Middle frontal gyrus (tissue), 1 donor: ENCODE data around the gene USHBP1.

Experiments used
- DNase-seq: peaks from one replicate; pipeline ENCODE4 v3.0.0-alpha.2; 2015; ENCODE audit warnings: low spot score; ENCODE audit errors: extremely low spot score

The USHBP1 gene

DNA sequence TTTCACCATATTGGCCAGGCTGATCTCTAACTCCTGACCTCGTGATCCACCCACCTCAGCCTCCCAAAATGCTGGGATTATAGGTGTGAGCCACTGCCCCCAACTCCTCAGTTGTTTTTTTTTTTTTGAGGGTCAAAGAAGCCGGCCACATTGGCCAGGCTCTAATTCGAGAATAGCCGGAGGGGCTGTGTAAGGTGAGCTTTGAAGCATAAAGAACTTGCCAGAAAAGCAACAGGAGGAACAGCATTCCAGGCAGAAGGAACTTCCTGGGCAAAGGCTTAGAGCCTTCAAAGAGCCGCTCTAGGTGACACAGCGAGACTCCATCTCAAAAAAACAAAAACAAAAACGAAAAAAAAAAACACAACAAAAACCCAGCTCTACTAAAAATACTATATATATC lies 1.5 kb upstream of the USHBP1 start:
- DNase-seq: no peak

DNA sequence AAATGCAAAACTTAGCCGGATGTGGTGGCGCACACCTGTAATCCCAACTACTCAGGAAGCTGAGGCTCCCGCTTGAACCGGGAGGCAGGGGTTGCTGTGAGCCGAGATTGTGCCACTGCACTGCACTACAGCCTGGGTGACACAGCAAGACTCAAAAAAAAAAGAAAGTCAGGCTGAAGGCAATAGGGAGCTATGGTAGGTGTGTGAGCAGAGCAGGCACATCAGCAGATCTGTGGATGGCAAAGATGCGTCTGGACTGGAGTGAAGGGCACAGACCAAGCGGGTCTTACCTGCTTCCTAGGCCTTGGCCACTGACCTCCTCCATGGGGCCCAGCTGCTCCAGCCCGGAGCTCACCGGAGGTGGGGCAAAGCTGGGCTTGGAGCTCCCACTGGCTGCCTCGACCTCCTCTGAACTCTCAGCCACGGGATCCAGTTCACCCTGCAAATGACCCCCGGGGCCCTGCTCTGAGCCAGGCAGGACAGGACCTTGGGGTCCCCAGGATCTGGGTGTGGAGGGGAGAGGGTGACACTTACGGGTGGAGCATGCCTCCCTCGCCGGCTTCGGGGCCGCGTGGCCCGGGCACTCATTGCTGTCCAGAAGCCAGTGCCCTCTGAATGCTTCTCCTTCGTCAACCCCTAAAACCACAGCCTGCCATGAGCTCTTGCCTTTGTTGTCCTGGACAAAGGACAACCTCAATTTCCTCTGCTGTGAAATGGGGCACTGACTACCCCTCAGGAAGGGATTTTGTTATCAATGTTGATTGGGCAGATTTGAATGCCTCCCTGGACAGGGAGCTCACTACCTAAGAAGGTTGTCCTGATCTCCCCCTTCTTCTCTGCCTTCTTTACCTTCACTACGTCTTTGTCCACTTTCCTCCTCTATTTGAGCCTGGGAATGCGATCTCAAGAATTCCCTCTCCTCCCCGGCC lies 569 bp downstream of the USHBP1 start:
- DNase-seq: no peak

DNA sequence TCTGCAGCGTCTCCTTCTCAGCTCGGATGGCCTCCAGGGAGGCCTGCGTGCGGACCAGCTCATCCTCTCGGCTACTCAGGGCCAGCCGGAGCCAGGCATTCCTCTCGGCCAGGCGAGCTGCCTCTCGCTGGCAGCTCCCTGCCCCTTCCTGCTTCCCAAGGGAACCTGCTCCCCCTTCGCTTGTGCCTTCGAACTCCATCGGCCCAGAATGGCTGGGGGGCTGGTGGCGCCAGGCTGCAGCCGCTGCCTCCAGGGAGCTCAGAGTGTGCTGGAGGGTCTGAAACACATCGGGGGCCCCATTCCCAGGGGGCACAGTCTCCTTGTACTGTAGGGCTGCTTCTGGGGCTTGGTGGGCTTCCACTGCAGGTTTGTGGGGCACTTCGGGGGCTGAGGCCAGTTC lies 2.0 kb downstream of the USHBP1 start:
- no peak for DNase-seq

DNA sequence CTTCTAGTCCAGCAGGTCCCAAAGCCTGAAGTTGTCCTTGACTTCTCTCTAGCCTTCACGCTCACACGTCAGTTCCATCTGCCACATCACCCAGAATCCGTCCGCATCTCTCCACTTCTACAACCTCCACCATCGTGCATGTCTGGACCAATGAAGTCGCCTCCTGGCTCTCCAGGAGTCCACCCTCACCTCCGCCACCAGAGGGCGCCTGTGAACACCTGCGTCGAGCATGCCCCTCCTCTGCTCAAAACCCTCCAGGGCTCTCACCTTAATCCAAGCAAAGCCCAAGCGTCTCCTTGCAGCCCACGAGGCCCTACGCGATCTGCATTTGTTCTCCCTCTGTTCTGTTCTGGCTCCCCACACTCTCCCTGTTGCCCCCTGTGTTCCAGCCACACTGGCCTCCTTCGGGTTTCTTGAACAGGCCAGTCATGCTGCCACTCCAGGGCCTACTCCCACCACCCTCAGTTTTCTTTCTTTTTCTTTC lies 3.7 kb downstream of the USHBP1 start:
- no peak for DNase-seq

DNA sequence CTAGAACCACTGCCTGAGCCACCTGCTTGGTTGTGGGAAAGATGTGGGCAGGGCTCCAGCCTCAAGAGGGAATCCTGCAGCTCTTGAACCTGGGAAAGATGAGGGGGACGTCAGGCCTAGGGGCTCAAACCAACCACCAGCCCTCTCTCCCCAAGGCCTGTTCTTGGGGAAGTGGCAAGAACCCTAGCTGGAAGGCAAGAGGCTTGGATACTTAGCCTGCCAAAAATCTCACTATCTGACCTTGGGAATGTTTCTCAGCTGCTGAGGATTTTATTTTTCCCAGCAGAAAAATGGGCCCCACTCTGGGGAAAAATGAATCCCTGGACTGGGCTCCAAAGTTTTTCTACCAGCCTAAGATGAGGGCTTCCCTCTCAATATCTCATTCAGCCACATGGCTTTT lies 4.6 kb downstream of the USHBP1 start:
- DNase-seq: no peak

DNA sequence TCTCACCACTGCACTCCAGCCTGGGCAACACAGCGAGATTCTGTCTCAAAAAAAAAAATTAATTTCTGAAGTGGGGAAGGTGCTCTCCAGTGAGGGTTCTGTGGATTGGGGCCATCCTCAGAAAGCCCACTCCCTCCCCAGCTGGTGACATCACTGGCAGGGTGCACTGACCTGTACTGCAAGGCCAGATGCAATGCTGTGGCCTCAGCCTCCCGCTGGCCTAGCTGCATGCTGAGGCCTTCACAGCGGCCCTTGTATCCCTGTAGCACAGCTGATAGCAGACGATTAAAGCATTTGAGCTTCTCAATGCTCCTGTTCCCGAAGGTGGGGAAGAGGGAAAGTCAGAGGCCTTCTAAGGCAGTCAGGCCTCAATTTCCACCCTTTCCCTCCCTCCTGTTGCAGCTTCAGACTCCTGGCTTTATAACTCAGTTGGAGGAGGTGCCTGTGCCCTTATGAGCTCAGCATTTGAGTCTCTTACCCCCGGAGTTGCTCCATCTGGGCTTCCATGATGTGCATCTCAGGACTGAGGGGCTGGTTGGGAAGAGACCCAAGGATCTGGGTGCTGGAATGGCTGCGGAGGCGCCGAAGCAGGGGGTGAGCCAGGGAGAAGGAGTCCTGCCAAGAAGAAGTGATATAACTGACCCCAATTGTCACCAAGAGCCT lies 5.3 kb downstream of the USHBP1 start:
- DNase-seq: no peak

DNA sequence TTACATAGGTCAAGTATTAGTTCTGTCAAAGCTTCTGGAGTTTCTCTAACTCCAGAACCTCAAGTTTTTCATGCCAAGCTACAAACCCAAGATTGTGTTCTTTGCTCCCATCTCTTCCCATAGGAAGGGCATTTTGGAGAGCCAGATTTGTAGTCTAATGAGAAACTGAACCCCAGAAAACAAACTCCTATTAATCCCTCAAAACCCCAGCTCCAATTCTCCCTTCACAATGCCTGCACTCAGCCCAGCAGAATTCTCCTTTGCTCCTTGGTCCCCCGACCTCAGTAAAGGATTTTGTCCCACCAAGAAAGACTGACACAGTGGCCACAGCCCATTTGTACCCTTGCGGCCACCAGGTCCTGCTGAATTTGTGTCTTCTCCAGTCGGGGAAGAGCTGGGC lies 8.4 kb downstream of the USHBP1 start:
- DNase-seq: no peak

DNA sequence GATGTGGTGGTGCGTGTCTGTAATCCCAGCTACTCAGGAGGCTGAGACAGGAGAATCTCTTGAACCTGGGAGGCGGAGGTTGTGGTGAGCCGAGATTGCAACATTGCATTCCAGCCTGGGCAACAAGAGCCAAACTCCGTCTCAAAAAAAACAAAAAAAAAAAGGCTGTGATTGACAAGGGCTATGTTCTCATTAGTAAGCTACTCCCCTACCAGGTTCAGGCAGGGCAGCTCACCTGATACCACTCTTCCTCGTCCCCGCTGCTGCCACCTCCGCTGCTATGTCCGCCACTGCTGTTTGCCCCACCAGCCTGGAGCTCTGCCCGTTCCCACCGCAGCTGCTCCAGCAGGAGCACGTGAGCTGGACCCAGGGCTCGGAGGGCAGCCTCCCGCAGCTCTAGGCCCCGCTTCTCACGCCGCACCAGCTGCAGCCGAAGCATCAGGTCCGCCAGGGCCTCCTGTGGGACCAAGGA lies 9.4 kb downstream of the USHBP1 start:
- no peak for DNase-seq

DNA sequence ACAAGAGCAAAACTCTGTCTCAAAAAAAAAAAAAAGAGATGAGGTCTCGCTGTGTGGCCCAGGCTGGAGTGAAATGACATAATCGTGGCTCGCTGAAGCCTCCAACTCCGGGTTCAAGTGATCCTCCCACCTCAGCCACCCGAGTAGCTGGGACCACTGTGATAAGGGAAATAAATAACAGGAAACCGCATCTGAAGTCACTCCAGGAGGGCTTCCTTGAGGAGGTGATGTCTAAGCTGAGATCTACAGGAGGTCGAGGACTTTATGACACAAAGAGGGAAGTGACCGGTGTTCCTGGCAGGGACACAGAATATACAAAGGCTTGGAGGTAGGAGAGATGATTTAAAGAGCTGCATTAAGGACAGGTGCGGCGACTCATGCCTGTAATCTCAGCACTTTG lies 9.9 kb downstream of the USHBP1 start:
- DNase-seq: no peak

DNA sequence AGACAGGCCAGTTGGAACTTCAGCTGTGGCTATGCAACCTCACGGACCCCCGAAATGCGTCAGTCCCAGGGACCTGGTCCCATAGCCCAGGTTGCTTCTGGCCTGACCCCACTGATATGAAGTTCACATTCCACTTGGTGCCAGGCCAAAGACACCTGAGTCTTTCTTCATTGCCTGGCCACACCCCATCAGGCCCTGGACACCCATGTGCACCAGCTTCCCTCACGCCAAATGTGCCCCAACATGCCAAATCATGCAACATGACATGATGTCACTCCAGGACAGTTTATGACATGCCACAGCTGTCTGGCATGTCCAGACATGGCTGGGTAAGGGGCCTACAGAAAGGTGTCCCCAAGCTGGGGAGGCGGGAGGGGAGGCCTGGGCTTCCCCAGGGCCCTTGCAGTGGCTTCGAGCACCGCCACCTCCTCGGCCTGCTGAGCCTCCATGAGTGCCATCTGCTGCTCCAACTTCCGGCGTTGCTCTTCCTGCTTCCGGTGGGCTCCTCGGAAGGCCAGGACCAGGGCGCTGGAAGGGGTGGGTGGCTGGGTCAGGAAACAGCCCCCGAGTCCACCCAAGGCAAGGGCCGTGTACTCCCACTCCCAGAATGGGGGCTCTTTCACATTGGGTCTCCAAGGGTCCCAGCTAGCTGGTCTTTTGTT lies 14.5 kb downstream of the USHBP1 start:
- no peak for DNase-seq

DNA sequence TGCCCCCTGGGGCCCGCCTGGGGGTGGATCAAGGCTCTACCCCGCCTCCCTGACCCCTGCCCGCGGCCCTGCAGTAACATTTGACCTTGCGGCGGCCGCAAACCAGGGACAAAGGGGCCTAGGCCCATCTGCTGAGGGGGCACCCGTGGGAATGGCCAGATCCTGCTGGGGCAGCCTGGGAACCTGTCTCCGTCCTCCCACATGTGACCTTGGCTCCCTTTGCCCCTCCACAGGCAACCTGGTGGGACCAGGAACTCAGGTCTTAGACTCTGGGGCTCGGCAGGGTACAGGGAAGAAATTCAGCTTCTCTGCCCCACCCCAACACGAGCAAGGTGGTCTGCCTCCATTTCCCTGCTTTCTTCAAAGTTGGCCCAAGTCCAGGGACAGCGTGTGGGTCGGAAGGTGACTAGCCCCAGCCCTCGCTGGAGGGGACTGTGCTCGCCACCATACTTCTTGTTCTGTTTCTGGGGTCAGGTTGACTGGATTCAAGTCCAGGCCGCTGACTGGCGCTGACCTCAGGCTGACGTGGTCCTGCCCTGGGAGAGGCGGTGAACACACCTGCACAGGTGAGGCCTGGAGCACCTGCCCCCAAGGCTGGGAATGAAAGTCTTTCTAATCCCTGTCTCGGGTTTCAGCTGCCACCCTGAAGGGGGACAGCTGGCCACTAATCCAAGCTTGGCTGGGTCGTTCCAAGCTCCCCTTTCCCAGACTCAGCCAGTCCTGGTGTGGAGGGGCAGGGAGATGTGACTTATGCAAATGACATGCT lies 16.4 kb downstream of the USHBP1 start:
- DNase-seq: no peak

DNA sequence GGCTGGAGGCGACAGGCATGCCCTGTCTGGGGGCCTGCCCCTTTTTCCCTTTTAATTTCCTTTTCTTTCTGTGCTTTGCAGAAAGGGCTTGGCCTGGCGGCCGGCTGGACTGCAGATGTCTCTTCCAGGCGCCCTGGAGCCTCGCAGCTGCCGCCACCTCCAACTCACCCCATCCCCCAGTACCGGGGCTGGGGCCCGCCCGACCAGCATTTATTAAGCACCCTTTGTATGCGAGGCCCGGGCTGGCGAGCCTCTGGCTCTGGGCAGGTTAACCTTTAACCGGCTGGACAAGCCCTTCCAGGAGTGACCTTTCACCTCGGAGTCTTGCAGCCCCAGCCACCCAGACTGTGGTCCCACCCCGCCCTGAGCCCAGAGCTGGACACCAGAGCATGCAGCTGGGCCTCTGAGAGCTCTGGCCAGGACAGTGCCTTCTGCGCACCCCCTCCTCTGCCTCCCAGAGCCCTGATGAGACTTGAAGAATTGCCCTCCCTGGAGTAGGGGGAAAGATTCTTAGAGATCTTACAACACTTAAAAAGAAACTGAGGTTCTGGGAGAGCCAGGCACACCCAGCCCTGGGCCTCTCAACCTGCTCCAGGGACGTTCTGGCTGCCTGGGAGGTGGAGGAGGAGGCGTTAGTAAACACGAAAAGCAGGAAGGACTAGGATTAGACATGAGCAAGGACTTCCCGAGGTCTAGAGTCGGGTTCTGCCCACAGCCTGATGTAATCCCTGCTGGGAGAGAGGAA lies 17.7 kb downstream of the USHBP1 start:
- DNase-seq: no peak

DNA sequence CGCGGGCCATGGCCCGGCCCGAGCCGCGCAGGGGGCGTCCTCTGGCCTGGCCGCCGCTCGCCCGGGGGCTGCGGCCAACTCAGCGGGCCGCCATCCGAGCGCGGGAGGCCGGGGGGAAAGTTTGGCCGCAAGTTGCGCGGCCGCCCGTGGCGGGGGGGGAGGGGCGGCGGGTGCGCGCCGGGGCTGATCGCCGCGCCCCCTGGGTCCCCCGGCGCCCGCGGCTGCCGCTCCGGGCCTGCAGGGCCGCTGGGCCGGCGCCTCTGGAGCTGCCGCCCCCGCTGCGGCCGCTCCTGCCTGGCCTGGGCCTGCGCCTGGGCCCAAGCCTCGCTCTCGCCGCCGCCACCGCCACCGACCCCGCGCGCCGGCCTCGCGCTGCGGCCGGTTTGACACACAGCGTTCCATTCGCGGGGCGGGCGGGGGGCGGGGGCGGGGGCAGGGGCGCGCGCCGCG lies 19.0 kb downstream of the USHBP1 start, which contains the start of gene NR2F6:
Gene NR2F6 (minus strand): TSS at position 385 of the 450 bp plus-strand sequence. CDS start 699 bp downstream, outside the sequence.
- no peak for DNase-seq

DNA sequence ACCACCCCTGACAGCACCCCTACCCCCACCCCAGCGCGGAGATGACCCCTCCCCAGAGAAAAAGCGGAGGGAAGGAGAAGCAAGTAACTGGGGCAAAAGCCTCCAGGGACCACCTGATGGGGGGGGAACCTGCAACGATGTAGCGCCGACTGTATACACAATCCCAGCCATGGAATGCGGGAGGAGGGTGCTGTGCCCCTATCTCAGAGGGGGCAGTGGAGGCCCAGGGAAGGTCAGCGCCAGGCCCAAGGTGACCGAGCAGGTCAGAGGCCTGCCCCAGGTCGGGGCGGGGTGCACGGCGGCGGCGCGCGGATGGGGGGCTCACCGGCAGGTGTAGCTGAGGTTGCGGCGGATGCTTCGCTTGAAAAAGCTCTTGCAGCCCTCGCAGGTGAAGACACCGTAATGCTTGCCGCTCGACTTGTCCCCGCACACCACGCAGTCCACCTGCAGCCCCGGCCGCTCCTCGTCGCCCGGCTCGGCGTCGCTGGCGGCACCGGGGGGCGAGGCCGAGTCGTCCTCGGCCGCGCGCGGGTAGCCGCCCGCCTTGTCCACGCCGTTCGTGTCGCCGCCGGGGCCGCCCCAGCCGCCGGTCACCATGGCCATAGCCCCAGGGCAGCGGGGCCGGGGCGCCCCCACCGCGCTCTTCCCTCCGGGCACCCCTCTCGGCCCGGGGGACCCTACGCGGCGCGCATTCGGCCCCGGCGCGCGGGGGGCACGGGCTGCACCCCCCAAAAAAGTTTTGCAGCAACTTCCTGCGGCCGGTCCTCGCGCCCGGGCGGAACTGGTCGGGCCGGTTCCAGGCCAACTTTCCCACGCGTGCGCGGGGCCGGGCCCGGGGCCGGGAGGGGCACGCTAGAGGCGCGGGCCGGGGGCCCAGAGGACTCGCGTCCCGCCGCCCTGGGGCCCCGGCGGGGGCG lies 19.7 kb downstream of the USHBP1 start:
- DNase-seq: no peak

DNA sequence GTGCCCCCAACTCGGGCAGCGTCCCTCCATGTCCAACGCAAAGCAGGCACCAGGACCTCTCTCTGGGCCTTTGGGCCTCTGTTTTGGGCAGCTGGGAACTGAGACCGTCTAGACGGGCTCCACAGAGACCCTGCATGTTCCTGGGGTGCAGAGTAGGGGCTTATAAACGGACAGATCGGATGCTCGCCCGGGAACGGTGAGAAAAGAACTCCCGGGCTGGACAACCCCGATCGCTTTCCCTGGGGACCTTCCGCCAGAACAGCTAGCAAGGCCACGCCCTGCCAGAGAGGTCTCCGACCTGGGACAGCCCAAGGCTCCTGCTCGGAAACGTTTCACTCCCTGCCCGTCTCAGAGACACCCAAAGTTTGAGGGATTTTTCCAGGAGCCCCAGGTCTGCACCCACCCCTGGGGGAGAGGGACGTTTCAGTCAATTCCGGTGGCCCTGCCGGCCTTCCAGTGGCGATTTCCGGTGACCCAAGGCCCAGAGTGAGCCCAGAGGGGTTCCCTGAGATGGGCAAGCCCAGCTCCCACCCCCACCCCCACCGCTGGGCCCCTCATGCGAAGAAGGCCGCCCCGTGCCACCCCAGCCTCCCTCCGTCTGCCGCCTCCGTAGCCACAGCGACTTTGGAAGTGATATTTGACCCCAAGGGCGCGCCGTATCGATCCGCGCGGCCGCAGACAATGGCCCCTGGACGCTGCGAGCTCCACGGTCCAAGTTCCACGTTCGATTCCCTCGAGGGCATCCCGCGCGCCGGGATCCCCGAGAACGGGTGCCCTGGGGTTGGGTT lies 20.5 kb downstream of the USHBP1 start:
- DNase-seq: no peak

DNA sequence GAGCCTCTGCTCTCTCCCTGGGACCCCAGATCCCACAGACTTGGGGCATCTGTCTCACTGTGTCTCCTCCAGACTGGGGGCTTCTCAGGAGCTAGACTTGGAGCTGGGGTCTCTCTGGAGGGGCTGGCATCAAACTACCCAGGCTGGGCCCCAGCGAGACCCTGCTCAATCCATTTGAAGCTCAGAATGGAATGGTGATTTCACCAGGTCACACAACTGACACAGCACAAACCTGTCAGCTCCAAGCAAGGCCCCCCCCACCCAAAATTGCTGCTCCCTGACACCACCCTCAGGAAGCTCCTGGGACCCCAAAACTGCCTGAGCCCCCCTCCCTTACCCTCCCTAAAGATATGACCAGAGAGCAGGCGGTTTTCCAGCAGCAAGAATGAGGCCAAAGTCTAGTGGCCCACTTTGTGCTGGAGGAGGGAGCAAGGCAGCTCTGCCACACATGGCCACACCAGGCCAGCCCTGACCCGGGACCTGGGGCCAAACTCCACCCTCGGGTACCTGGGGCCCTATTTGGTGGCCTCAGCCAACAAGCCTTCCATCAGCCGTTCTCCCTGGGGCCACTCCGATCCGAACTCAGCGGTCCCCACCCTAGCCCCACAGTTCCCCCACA lies 21.2 kb downstream of the USHBP1 start:
- no peak for DNase-seq

DNA sequence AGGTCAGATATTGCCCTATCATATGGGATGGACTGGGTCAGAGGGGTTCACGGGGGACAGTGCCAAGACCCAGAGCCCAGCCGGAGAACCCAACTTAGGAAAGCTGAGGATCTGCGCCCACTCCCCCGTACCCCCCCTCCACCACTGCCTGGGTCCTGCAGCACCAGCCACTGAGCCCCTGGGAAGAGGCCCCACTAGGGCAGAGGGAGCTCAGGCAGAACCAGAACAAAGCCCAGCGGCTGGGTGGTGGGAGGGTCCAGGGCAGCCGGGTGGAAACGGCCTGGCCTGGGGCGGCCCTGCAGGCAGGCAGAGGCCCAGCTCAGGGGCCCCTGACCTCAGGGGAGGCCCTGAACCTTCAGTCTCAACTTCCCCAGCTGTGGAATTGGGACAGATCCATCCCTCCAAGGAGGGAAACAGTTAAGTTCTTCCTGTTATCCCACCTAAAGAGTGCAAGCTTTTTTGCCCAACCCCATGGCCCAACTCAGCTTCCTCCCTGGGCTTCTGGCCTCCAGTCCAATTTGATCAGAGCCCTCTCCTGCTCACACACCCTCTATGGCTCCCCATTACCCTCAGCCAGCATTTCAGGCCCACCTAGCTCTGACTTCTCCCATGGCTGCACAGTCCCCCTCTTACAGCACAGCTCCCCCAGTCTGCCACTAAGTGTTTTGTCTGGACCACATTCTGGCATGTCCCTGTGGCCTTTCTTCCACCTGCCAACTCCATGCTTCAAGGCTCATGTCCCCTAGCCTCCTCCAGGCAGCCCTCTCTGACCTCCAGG lies 21.9 kb downstream of the USHBP1 start:
- DNase-seq: no peak
